ENCODE data around the gene MIGA2.

DNA sequence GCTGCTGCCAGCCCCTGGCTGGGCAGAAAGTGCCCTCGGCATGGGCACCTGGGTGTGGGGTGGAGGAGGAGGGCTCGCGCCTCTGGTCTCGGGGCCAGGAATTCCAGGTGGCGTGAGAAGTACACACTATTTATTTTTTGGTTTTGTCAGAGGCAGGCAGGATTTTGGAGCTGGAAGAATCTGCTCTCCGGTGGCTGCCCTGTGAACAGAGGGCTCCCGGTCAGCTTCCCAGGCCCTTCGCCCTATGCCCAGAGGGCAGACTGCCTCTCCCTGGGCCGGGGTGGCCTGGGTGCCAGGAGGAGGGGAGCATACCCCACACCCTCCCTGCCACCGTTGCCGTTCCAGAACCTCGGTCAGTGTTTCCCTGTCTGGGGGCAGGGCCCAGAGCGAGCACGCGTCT, 52.8 kb downstream of the MIGA2 start:
- TF ChIP-seq CTCF (IDR thresholded peaks at IDR 0.05) (no peak), POLR2A (IDR thresholded peaks at IDR 0.05) (no peak)

All from transverse colon (tissue), 3 donors.